Mesothelial cell of epicardium (in vitro differentiated cells): Measurements from ENCODE around the gene ADAMTS17. TPM values are rescaled to one million over a fixed set of nuclear protein-coding genes. Genes with fewer than 3 reads are reported as not detected.

Source experiments
- DNase-seq, 2 experiments: peaks; one replicate each; pipeline ENCODE4 v3.0.0; 2021; ENCODE audit warnings: low spot score in 2 of 2; ENCODE audit not compliant: unreplicated experiment in 2 of 2
- H3K27ac Mint-ChIP-seq: 2 replicates; pipeline ENCODE4 v1.8.0; 2021; ENCODE audit warnings: mixed read lengths
- H3K27me3 Mint-ChIP-seq: 2 replicates; pipeline ENCODE4 v1.8.0; 2021; ENCODE audit warnings: low read depth, mixed read lengths
- H3K36me3 Mint-ChIP-seq: 2 replicates; pipeline ENCODE4 v1.8.0; 2021; ENCODE audit warnings: mixed read lengths
- H3K4me1 Mint-ChIP-seq: 2 replicates; pipeline ENCODE4 v1.8.0; 2021; ENCODE audit warnings: mixed read lengths
- H3K4me3 Mint-ChIP-seq: 2 replicates; pipeline ENCODE4 v1.8.0; 2021; ENCODE audit warnings: mild to moderate bottlenecking, moderate library complexity, mixed read lengths
- H3K9me3 Mint-ChIP-seq: 2 replicates; pipeline ENCODE4 v1.8.0; 2021; ENCODE audit warnings: mixed read lengths
- total RNA-seq: library from RNA; stranded (reverse); gene quantifications from 3 replicates; pipeline ENCODE4 v1.2.1, GENCODE V29; 2021
- TF ChIP-seq, protein P1 (sequence below): fragments of 200-600 bp; sonication (generic); IDR thresholded peaks from one replicate; pipeline ENCODE4 v1.5.0; 2021; ENCODE audit warnings: antibody characterized with exemption; ENCODE audit not compliant: unreplicated experiment

The ADAMTS17 gene
- total RNA-seq, 1 donor from 2014 or later = 39.4 TPM

DNA sequence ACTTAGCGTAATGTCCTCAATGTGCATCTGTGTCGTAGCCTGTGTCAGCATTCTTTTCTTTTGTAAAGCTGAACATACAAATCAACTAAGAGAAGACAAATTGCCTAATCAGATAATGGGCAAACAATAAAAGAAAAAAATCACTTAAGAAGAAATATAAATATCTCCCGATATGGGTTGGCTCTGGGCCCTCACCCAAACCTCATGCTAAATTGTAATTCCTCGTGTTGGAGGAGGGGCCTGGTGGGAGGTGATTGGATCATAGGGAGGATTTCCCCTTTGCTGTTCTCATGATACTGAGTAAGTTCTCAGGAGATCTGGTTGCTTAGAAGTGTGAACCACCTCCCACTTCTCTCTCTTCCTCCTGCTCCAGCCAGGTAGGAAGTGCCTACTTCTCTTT is 323.6 kb downstream of the ADAMTS17 start:
- Mint-ChIP-seq H3K4me1 (peaks cover 43% of the 10 kb centered on the region), H3K9me3 (peaks cover 16% of the 10 kb centered on the region), H3K27me3 (no peaks in the 10 kb centered on the region), H3K27ac (no peak overlapping the region), H3K4me3 (no peak overlapping the region), H3K36me3 (peaks cover 16% of the 10 kb centered on the region)
- DNase-seq = no peak
- TF ChIP-seq, protein P1, sequence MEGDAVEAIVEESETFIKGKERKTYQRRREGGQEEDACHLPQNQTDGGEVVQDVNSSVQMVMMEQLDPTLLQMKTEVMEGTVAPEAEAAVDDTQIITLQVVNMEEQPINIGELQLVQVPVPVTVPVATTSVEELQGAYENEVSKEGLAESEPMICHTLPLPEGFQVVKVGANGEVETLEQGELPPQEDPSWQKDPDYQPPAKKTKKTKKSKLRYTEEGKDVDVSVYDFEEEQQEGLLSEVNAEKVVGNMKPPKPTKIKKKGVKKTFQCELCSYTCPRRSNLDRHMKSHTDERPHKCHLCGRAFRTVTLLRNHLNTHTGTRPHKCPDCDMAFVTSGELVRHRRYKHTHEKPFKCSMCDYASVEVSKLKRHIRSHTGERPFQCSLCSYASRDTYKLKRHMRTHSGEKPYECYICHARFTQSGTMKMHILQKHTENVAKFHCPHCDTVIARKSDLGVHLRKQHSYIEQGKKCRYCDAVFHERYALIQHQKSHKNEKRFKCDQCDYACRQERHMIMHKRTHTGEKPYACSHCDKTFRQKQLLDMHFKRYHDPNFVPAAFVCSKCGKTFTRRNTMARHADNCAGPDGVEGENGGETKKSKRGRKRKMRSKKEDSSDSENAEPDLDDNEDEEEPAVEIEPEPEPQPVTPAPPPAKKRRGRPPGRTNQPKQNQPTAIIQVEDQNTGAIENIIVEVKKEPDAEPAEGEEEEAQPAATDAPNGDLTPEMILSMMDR = no peak

DNA sequence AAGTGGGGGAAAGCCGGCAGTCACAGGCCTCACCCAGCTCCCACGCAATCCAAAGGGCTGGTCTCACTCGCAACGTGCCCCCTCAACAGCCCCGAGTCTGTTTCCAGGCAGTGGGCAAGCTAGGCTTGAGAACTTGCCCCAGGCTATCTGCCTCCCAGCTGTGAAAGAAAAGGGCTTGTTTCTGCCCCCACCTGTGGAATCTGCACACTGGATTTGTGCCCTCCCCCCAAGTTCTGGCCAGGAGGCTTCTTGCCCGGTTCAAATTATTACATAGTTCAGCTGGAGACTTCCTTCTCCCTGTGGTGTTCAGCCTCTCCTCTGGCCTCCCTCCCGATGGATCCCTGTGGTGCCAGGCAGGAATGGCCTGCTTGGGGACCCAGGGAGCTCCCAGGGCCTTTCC is 324.6 kb downstream of the ADAMTS17 start:
- TF ChIP-seq, protein P1 = no peak
- H3K9me3 Mint-ChIP-seq = peaks cover 27% of the 10 kb centered on the region
- no peaks in the 10 kb centered on the region for H3K27me3 Mint-ChIP-seq
- no peak overlapping the region for H3K4me3 Mint-ChIP-seq
- H3K4me1 Mint-ChIP-seq = peaks cover 36% of the 10 kb centered on the region
- H3K36me3 Mint-ChIP-seq = peaks cover 21% of the 10 kb centered on the region
- no peak overlapping the region for H3K27ac Mint-ChIP-seq
- DNase-seq = no peak

DNA sequence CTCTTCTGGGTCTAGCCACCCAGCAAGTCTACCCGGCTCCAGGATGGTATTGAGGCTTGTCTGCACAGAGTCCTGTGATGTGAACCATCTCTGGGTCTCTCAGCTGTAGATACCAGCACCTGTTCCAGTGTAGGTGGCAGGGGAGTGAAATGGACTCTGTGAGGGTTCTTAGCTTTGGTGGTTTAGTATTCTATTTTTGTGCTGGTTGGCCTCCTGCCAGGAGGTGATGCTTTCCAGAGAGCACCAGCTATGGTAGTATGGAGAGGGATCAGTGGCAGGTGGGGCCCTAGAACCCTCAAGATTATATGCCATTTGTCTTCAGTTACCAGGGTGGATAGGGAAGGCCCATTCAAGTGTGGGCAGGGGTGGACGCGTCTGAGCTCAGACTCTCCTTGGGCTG is 325.1 kb downstream of the ADAMTS17 start:
- no peak overlapping the region for H3K4me3 Mint-ChIP-seq
- peaks cover 21% of the 10 kb centered on the region for H3K36me3 Mint-ChIP-seq
- H3K27ac Mint-ChIP-seq = no peak overlapping the region
- TF ChIP-seq, protein P1 = no peak
- H3K9me3 Mint-ChIP-seq = peaks cover 32% of the 10 kb centered on the region
- no peaks in the 10 kb centered on the region for H3K27me3 Mint-ChIP-seq
- no peak for DNase-seq
- peaks cover 31% of the 10 kb centered on the region for H3K4me1 Mint-ChIP-seq

DNA sequence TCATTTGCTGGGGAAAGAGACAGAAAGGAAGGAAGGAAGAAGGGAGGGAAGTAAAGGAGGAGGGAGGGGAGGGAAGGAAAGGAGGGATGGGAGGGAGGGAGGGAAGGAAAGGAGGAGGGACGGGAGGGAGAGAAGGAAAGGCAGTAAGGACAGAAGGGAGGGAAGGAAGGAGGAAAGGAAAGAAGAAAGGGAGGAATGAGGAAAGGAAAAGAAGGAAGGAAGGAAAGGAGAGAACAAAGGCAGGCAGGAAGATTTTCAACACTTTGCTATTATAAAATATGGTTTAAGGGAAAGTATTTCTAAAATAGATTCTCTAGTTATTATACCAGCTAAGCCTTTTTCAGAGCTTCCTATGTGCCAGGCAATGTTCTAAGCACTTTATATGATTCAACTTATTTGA is 330.5 kb downstream of the ADAMTS17 start:
- peaks cover 2% of the 10 kb centered on the region for H3K27me3 Mint-ChIP-seq
- H3K4me3 Mint-ChIP-seq = no peak overlapping the region
- H3K27ac Mint-ChIP-seq = no peak overlapping the region
- no peak for DNase-seq
- H3K9me3 Mint-ChIP-seq = peaks cover 25% of the 10 kb centered on the region
- TF ChIP-seq, protein P1 = no peak
- H3K36me3 Mint-ChIP-seq = peaks cover 21% of the 10 kb centered on the region
- peaks cover 3% of the 10 kb centered on the region for H3K4me1 Mint-ChIP-seq

DNA sequence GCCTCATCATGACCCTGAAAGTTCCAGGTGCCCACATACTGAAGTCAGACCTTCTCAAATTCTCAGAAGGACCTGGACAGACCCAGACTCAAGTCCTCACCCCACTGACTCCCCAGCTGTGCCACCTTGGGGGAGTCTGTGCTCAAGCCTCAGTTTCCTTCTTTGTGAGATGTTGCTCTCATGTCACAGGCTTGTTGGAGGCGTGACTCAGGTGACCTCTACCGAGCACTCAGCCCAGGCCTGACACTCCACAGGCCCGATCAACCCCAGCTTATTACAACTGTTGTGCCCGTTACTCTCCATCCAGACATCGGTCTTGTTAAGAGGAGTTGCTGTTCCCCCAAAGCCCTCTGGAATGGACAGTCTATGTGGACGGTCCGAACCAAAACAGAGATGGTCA is 332.4 kb downstream of the ADAMTS17 start:
- Mint-ChIP-seq H3K36me3 (peaks cover 15% of the 10 kb centered on the region), H3K9me3 (peaks cover 23% of the 10 kb centered on the region), H3K27ac (no peak overlapping the region), H3K27me3 (peaks cover 2% of the 10 kb centered on the region), H3K4me3 (no peak overlapping the region), H3K4me1 (peaks cover 9% of the 10 kb centered on the region)
- no peak for DNase-seq
- TF ChIP-seq, protein P1 = no peak

DNA sequence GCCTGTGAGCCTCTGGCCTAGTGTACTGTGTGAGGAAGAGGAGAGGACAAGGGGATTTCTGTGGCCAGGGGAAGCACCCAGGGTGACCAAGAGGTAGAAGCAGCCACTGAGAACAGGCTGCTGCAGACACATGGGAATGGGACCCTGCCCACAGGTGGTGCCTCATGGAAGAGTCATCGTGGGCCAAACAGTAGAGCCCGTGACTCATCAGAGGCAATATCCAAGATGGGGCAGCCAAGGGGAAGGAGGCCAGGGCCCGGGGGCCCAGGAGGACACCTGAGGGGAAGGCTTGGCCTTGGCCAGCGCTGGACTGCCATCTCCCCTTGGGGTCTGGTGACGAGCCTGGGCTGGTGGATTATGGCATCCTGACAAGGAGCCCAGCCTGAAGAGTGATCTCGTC is 333.5 kb downstream of the ADAMTS17 start:
- TF ChIP-seq, protein P1 = no peak

More for the DNA sequence above, 333.5 kb downstream of the ADAMTS17 start:
- H3K36me3 Mint-ChIP-seq = peaks cover 22% of the 10 kb centered on the region
- peaks cover 2% of the 10 kb centered on the region for H3K27me3 Mint-ChIP-seq
- H3K4me3 Mint-ChIP-seq = no peak overlapping the region
- DNase-seq = no peak
- peaks cover 9% of the 10 kb centered on the region for H3K4me1 Mint-ChIP-seq
- peaks cover 16% of the 10 kb centered on the region for H3K9me3 Mint-ChIP-seq
- no peak overlapping the region for H3K27ac Mint-ChIP-seq
